BE2C (cell line): ENCODE data around the gene STXBP3.

Experiments
- DNase-seq: peaks from one replicate; pipeline ENCODE4 v3.0.0-alpha.2; 2020
- H3K27me3 ChIP-seq: fragments of 250-450 bp; sonication (Bioruptor Pico); 2 replicates; pipeline ENCODE4 v1.5.1; 2020; ENCODE audit warnings: mild to moderate bottlenecking
- H3K36me3 ChIP-seq: fragments of 250-450 bp; sonication (Bioruptor Pico); 2 replicates; pipeline ENCODE4 v1.5.1; 2020; ENCODE audit warnings: mild to moderate bottlenecking
- H3K4me1 ChIP-seq: fragments of 250-450 bp; sonication (Bioruptor Pico); 2 replicates; pipeline ENCODE4 v1.5.1; 2020
- H3K4me3 ChIP-seq: 2 replicates; pipeline ENCODE4 v1.5.1; 2011; ENCODE audit warnings: low read depth, low read length
- H3K9me3 ChIP-seq: fragments of 250-450 bp; sonication (Bioruptor Pico); 2 replicates; pipeline ENCODE4 v1.5.1; 2020
- TF ChIP-seq, protein P1 (sequence below): IDR thresholded peaks from 2 replicates; pipeline ENCODE4 v1.5.1; 2012; ENCODE audit warnings: mild to moderate bottlenecking, low read depth, low read length

The STXBP3 gene

DNA sequence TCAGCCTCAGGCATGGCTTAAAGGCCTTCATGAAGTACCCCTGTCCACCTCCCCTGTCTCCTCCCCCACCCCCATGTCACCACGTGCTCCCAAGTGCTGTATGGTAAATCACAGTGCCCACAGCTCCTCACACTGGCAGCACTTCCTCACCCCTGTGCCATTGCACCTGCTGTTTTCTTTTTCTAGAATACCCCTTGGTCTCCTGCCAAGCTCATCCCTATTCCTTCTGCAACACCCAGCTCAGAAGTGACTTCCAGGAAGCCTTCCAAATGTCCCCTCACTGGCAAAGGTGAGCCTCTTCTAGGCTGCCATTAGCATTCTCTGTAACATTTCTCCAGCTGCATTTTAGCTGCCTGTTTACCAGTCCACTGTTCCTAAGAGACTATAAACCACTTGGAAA lies 101.0 kb downstream of the STXBP3 start:
- no peaks in the 10 kb centered on the region for H3K9me3 ChIP-seq
- no peaks in the 10 kb centered on the region for H3K36me3 ChIP-seq
- TF ChIP-seq, protein P1, sequence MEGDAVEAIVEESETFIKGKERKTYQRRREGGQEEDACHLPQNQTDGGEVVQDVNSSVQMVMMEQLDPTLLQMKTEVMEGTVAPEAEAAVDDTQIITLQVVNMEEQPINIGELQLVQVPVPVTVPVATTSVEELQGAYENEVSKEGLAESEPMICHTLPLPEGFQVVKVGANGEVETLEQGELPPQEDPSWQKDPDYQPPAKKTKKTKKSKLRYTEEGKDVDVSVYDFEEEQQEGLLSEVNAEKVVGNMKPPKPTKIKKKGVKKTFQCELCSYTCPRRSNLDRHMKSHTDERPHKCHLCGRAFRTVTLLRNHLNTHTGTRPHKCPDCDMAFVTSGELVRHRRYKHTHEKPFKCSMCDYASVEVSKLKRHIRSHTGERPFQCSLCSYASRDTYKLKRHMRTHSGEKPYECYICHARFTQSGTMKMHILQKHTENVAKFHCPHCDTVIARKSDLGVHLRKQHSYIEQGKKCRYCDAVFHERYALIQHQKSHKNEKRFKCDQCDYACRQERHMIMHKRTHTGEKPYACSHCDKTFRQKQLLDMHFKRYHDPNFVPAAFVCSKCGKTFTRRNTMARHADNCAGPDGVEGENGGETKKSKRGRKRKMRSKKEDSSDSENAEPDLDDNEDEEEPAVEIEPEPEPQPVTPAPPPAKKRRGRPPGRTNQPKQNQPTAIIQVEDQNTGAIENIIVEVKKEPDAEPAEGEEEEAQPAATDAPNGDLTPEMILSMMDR, result no peak
- DNase-seq, result no peak
- no peaks in the 10 kb centered on the region for H3K27me3 ChIP-seq
- no peak overlapping the region for H3K4me3 ChIP-seq
- no peaks in the 10 kb centered on the region for H3K4me1 ChIP-seq

DNA sequence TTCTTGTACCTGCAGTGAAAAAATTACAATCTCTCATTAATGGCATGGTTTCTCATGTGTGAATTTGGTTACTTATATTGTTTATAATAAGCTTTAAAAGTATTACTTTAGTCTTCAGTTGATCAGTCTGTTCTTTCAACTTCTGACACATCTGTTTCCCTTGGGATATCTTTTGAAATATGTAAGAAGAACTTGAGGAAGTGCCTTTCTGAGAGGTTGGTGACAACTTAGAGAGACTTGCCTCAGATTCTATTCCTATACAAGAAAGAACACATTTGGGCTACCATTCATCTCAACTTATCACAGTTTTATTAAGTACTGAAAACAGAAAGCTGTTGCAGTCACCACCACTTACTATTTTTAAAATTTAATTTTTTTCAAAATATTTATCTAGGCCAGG lies 102.3 kb downstream of the STXBP3 start:
- H3K36me3 ChIP-seq, result no peaks in the 10 kb centered on the region
- TF ChIP-seq, protein P1, result no peak
- no peaks in the 10 kb centered on the region for H3K4me1 ChIP-seq

DNA sequence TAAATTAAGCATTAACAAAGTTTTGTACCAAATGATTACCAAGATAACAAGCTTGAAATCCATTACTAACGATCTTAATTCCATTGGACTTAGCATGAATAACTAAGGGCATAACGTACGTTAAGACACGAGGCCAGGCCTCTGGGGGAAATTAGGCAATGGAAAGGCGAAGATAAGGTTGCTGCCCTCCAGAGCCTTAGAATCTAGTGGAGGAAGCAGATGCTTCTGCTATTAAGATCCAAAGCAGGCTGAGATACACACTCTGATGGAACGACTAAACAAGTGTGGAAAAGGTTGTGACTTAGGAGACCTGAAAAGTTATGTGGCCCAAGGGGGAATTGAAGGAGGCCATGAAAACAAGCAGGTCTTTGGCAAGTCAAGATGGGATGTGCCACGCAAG lies 104.5 kb downstream of the STXBP3 start:
- no peaks in the 10 kb centered on the region for H3K27me3 ChIP-seq
- TF ChIP-seq, protein P1, result no peak
- no peaks in the 10 kb centered on the region for H3K4me1 ChIP-seq

More for the DNA sequence above, 102.3 kb downstream of the STXBP3 start:
- DNase-seq, result no peak
- no peak overlapping the region for H3K4me3 ChIP-seq
- H3K27me3 ChIP-seq, result no peaks in the 10 kb centered on the region
- H3K9me3 ChIP-seq, result no peaks in the 10 kb centered on the region

DNA sequence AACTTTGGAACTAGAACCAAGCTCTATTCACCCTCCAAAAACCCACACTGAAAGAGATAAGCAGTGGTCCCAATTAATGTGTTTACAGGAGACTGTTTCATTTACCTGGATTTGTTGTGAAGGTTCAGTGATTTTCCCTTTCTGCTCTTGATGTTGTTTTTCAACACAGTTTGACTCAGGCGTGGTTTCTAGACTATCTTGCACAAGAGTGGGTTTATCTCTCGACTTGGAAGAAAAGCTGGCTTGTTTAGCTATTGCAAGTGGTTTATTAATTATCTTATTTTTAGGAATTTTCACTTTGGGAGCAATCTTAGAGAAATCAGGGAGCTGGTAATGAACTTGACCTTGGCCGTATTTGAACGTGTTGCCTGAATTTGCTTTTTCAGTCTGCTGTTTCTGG lies 105.1 kb downstream of the STXBP3 start:
- no peak for DNase-seq
- Histone ChIP-seq H3K4me3 (no peak overlapping the region), H3K4me1 (no peaks in the 10 kb centered on the region), H3K9me3 (no peaks in the 10 kb centered on the region), H3K27me3 (no peaks in the 10 kb centered on the region), H3K36me3 (no peaks in the 10 kb centered on the region)
- TF ChIP-seq, protein P1, result no peak

More for the DNA sequence above, 104.5 kb downstream of the STXBP3 start:
- Histone ChIP-seq H3K9me3 (no peaks in the 10 kb centered on the region), H3K4me3 (no peak overlapping the region), H3K36me3 (no peaks in the 10 kb centered on the region)
- DNase-seq, result no peak

DNA sequence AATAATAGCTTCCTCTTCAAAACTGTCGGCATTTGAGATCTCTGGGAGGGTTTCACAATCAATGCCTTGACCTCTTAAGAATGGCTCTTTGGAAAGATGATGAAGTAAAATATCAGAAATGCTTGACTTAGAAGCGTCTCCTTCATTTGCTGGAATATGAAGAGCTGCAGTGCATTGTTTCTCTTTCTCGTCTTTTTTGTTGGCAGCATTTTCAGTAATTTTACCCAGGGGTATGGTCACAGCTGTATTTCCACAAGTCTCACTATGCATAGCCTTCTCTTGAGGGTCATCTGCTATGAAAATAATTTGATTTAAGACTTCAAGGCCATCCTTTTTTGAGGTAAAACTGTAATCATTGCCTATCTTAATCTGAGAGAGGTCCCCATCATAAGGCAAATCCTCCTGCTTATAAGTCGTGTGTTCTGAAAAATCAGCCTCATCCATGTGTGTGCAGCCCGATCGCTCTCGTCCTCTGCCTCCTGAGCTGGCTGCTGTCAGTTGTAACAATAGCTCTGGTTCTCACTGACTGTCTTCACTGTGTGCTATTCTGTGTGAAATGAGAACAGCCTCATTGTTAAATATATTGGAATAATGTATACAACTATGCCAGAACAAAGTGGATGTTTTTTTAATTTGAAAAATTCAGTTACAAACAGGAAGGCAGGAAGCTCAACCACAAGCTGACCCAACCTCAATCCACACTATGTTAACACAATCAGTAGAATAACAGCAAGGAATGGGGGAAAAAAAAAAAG lies 105.9 kb downstream of the STXBP3 start:
- DNase-seq, result no peak
- no peak overlapping the region for H3K4me3 ChIP-seq
- H3K9me3 ChIP-seq, result no peaks in the 10 kb centered on the region
- TF ChIP-seq, protein P1, result no peak
- H3K36me3 ChIP-seq, result no peaks in the 10 kb centered on the region
- no peaks in the 10 kb centered on the region for H3K27me3 ChIP-seq
- no peaks in the 10 kb centered on the region for H3K4me1 ChIP-seq

DNA sequence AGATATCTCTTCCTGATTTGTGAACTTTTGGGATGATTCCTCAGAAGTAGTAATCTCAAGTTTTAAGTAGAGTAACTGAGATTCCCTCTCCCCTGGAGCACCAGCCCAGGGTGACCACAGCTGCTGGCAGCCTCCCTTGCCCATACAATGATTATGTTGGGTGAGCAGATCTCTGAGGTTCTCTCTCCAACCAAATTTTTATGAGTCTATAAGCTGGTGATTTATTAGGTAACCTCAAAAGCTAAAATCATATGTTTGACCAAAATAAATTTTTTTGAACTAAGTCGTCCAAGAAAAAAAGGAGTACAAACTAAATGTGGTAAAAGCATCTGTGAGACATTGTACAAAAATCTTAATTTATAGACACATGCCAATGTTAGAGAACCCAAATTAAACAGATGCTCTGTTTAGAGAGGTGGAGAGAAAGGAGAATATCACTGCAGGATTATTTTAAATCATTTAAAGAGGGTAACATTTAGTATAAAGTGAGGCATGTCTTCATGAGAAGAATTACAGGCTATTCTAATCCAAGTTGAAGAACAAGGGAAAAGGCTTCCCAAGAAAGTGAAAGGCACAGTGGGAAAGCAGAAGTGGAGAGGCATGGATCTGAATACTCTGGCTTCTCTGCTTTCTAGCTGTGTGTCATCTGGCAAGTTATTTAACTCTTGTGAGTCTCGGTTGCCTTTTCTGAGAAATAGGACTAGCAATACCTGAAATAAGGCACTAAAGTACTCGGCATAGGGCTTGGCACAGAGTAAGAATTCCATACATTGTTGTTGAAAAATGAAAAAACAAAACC lies 107.9 kb downstream of the STXBP3 start:
- DNase-seq, result no peak
- TF ChIP-seq, protein P1, result no peak
- Histone ChIP-seq H3K4me3 (no peak overlapping the region), H3K27me3 (no peaks in the 10 kb centered on the region), H3K36me3 (no peaks in the 10 kb centered on the region), H3K9me3 (no peaks in the 10 kb centered on the region), H3K4me1 (no peaks in the 10 kb centered on the region)
